ENCODE data around the gene APBB2.
"Not testable (repeated sequence)": the region's sequence is repeated elsewhere in the genome, so short reads cannot be mapped to it uniquely, and the experiment has no call there.

APBB2 gene

GRCh38 chr4:41095973-41096372 lies 118.4 kb downstream of the APBB2 start:
- DNase-seq: no peak

- no peak for DNase-seq
Measured at GRCh38 chr4:41095192-41095872, 119.0 kb downstream of the APBB2 start.

GRCh38 chr4:41092128-41092527 lies 122.2 kb downstream of the APBB2 start:
- no peak for DNase-seq

GRCh38 chr4:41081847-41082246 lies 132.5 kb downstream of the APBB2 start:
- DNase-seq: no peak

GRCh38 chr4:41080976-41081375 lies 133.4 kb downstream of the APBB2 start:
- no peak for DNase-seq

- no peak for DNase-seq
Measured at GRCh38 chr4:41079881-41080560, 134.3 kb downstream of the APBB2 start.

- DNase-seq: no peak
Measured at GRCh38 chr4:41077628-41078027, 136.7 kb downstream of the APBB2 start.

GRCh38 chr4:41076481-41076880 lies 137.9 kb downstream of the APBB2 start:
- no peak for DNase-seq

GRCh38 chr4:41074215-41074614 lies 140.1 kb downstream of the APBB2 start:
- no peak for DNase-seq

GRCh38 chr4:41072021-41072777 lies 142.1 kb downstream of the APBB2 start:
- DNase-seq: no peak

GRCh38 chr4:41070516-41071281 lies 143.6 kb downstream of the APBB2 start:
- DNase-seq: no peak

- DNase-seq: no peak
Measured at GRCh38 chr4:41069838-41070237, 144.5 kb downstream of the APBB2 start.

- no peak for DNase-seq
Measured at GRCh38 chr4:41069257-41069656, 145.1 kb downstream of the APBB2 start.

GRCh38 chr4:41067369-41067768 lies 147.0 kb downstream of the APBB2 start:
- DNase-seq: no peak

- no peak for DNase-seq
Measured at GRCh38 chr4:41066049-41066448, 148.3 kb downstream of the APBB2 start.

- DNase-seq: no peak
Measured at GRCh38 chr4:41065434-41066006, 148.8 kb downstream of the APBB2 start.

GRCh38 chr4:41064953-41065352 lies 149.4 kb downstream of the APBB2 start:
- no peak for DNase-seq

- no peak for DNase-seq
Measured at GRCh38 chr4:41061482-41062185, 152.7 kb downstream of the APBB2 start.

- DNase-seq: no peak
Measured at GRCh38 chr4:41060352-41061334, 153.7 kb downstream of the APBB2 start.

- not testable (repeated sequence) for DNase-seq
Measured at GRCh38 chr4:41059411-41059810, 154.9 kb downstream of the APBB2 start.

- no peak for DNase-seq
Measured at GRCh38 chr4:41058426-41058825, 155.9 kb downstream of the APBB2 start.

Data from stimulated activated CD4-positive, alpha-beta T cell treated with anti-CD3 and anti-CD28 coated beads, Interleukin-15, amount 100 ng/mL, for 24 hours (primary cell).